ENCODE results near the gene KMT5B. TPM values are rescaled to one million over a fixed set of nuclear protein-coding genes. Genes with fewer than 3 reads are reported as not detected.

The KMT5B gene
- total RNA-seq, 1 experiment from 2014 or later: 16.5 TPM

GRCh38 chr11:68194675-68195294 lies 18.3 kb downstream of the KMT5B start:
- in situ Hi-C loops (cut with HindIII; ENCODE audit: low pct_unique_long_range_greater_than_20kb, low sequenced_read_pairs): no loop called here
- no peak for DNase-seq (ENCODE audit: low read depth, low spot score)

GRCh38 chr11:68193018-68193417 lies 20.1 kb downstream of the KMT5B start:
- in situ Hi-C loops (cut with HindIII; ENCODE audit: low pct_unique_long_range_greater_than_20kb, low sequenced_read_pairs): no loop called here
- no peak for DNase-seq (ENCODE audit: low read depth, low spot score)

GRCh38 chr11:68191661-68192579 lies 21.2 kb downstream of the KMT5B start:
- in situ Hi-C loops (cut with HindIII; ENCODE audit: low pct_unique_long_range_greater_than_20kb, low sequenced_read_pairs): no loop called here
- DNase-seq (ENCODE audit: low read depth, low spot score): no peak

GRCh38 chr11:68189888-68190287 lies 23.2 kb downstream of the KMT5B start:
- in situ Hi-C loops (cut with HindIII; ENCODE audit: low pct_unique_long_range_greater_than_20kb, low sequenced_read_pairs): no loop called here
- no peak for DNase-seq (ENCODE audit: low read depth, low spot score)

GRCh38 chr11:68189082-68189481 lies 24.0 kb downstream of the KMT5B start:
- DNase-seq (ENCODE audit: low read depth, low spot score): no peak
- in situ Hi-C loops (cut with HindIII; ENCODE audit: low pct_unique_long_range_greater_than_20kb, low sequenced_read_pairs): no loop called here

GRCh38 chr11:68186061-68186460 lies 27.0 kb downstream of the KMT5B start:
- DNase-seq (ENCODE audit: low read depth, low spot score): no peak
- in situ Hi-C loops (cut with HindIII; ENCODE audit: low pct_unique_long_range_greater_than_20kb, low sequenced_read_pairs): no loop called here

GRCh38 chr11:68181719-68182451 lies 31.2 kb downstream of the KMT5B start:
- no peak for DNase-seq (ENCODE audit: low read depth, low spot score)
- in situ Hi-C loops (cut with HindIII; ENCODE audit: low pct_unique_long_range_greater_than_20kb, low sequenced_read_pairs): no loop called here

- DNase-seq (ENCODE audit: low read depth, low spot score): no peak
- in situ Hi-C loops (cut with HindIII; ENCODE audit: low pct_unique_long_range_greater_than_20kb, low sequenced_read_pairs): no loop called here
Measured at GRCh38 chr11:68179847-68180246, 33.2 kb downstream of the KMT5B start.

GRCh38 chr11:68177877-68178276 lies 35.2 kb downstream of the KMT5B start:
- in situ Hi-C loops (cut with HindIII; ENCODE audit: low pct_unique_long_range_greater_than_20kb, low sequenced_read_pairs): no loop called here
- no peak for DNase-seq (ENCODE audit: low read depth, low spot score)

GRCh38 chr11:68173926-68174325 lies 39.2 kb downstream of the KMT5B start:
- in situ Hi-C loops (cut with HindIII; ENCODE audit: low pct_unique_long_range_greater_than_20kb, low sequenced_read_pairs): no loop called here
- DNase-seq (ENCODE audit: low read depth, low spot score): no peak

GRCh38 chr11:68169442-68169841 lies 43.7 kb downstream of the KMT5B start:
- in situ Hi-C loops (cut with HindIII; ENCODE audit: low pct_unique_long_range_greater_than_20kb, low sequenced_read_pairs): no loop called here
- no peak for DNase-seq (ENCODE audit: low read depth, low spot score)

- in situ Hi-C loops (cut with HindIII; ENCODE audit: low pct_unique_long_range_greater_than_20kb, low sequenced_read_pairs): no loop called here
- DNase-seq (ENCODE audit: low read depth, low spot score): no peak
Measured at GRCh38 chr11:68168694-68169093, 44.4 kb downstream of the KMT5B start.

- in situ Hi-C loops (cut with HindIII; ENCODE audit: low pct_unique_long_range_greater_than_20kb, low sequenced_read_pairs): no loop called here
- no peak for DNase-seq (ENCODE audit: low read depth, low spot score)
Measured at GRCh38 chr11:68167474-68167873, 45.6 kb downstream of the KMT5B start.

- in situ Hi-C loops (cut with HindIII; ENCODE audit: low pct_unique_long_range_greater_than_20kb, low sequenced_read_pairs): no loop called here
- no peak for DNase-seq (ENCODE audit: low read depth, low spot score)
Measured at GRCh38 chr11:68166969-68167368, 46.1 kb downstream of the KMT5B start.

GRCh38 chr11:68165601-68166000 lies 47.5 kb downstream of the KMT5B start:
- DNase-seq (ENCODE audit: low read depth, low spot score): no peak
- in situ Hi-C loops (cut with HindIII; ENCODE audit: low pct_unique_long_range_greater_than_20kb, low sequenced_read_pairs): no loop called here

GRCh38 chr11:68164437-68164836 lies 48.7 kb downstream of the KMT5B start:
- in situ Hi-C loops (cut with HindIII; ENCODE audit: low pct_unique_long_range_greater_than_20kb, low sequenced_read_pairs): no loop called here
- no peak for DNase-seq (ENCODE audit: low read depth, low spot score)

GRCh38 chr11:68163691-68164090 lies 49.4 kb downstream of the KMT5B start:
- no peak for DNase-seq (ENCODE audit: low read depth, low spot score)
- in situ Hi-C loops (cut with HindIII; ENCODE audit: low pct_unique_long_range_greater_than_20kb, low sequenced_read_pairs): no loop called here

- DNase-seq (ENCODE audit: low read depth, low spot score): no peak
- in situ Hi-C loops (cut with HindIII; ENCODE audit: low pct_unique_long_range_greater_than_20kb, low sequenced_read_pairs): no loop called here
Measured at GRCh38 chr11:68160100-68160695, 52.9 kb downstream of the KMT5B start.

Measured in SK-MEL-5 (cell line).